SK-N-MC (cell line): ENCODE measurements around the gene PRSS33.
A peak's percentile ranks its signal among the peaks of the same experiment; 100 is the strongest.

Source experiments
- DNase-seq: peaks from one replicate; pipeline ENCODE4 v3.0.0-alpha.2; 2011; ENCODE audit warnings: low read depth, low spot score
- H3K27ac ChIP-seq: fragments of 200-600 bp; sonication (generic); 2 replicates; pipeline ENCODE4 v1.5.1; 2016; ENCODE audit warnings: mixed run types
- H3K36me3 ChIP-seq: fragments of 200-600 bp; sonication (generic); 2 replicates; pipeline ENCODE4 v1.6.1; 2017; ENCODE audit warnings: antibody characterized with exemption, low read length, mixed read lengths; ENCODE audit not compliant: insufficient read depth
- H3K4me3 ChIP-seq: fragments of 200-600 bp; sonication (generic); 2 replicates; pipeline ENCODE4 v1.5.1; 2016
- H3K9ac ChIP-seq: fragments of 200-600 bp; sonication (generic); 2 replicates; pipeline ENCODE4 v1.8.0; 2017; ENCODE audit warnings: mixed run types, mixed read lengths; ENCODE audit not compliant: insufficient read length
- H3K9me3 ChIP-seq: fragments of 200-600 bp; sonication (generic); 2 replicates; pipeline ENCODE4 v1.6.1; 2017; ENCODE audit warnings: low read depth, mild to moderate bottlenecking, antibody characterized with exemption, low read length, moderate library complexity, mixed read lengths
- EZH2 ChIP-seq: fragments of 200-600 bp; sonication (generic); IDR thresholded peaks from one replicate; pipeline ENCODE4 v1.6.1; 2017; ENCODE audit warnings: antibody characterized with exemption
- FOXP2 ChIP-seq: optimal IDR thresholded peaks from 2 replicates; pipeline ENCODE3; 2011; ENCODE audit warnings: mild to moderate bottlenecking, moderate library complexity; ENCODE audit not compliant: insufficient read depth; ENCODE audit errors: extremely low read length, control extremely low read depth
- POLR2AphosphoS5 ChIP-seq: IDR thresholded peaks from 2 replicates; pipeline ENCODE4 v1.6.1; 2012; ENCODE audit warnings: mild to moderate bottlenecking, low read depth, low read length, borderline replicate concordance

Gene PRSS33

GRCh38 chr16:2777231-2777902 lies 10.0 kb downstream of the PRSS33 start, which contains the start of gene ELOB:
Gene ELOB (minus strand): TSS chr16:2777280. CDS start chr16:2777239, 41 bp downstream.
- peak within 1 kb of the TSS; percentile 100 for H3K9ac ChIP-seq

GRCh38 chr16:2776500-2777139 lies 10.7 kb downstream of the PRSS33 start:
- Histone ChIP-seq H3K27ac (no peak overlapping the region), H3K9ac (peak overlapping the region; percentile 79), H3K4me3 (peak overlapping the region; percentile 89), H3K9me3 (no peaks in the 10 kb centered on the region), H3K36me3 (peaks cover 18% of the 10 kb centered on the region)
- DNase-seq = no peak
- TF ChIP-seq POLR2AphosphoS5 (no peak), EZH2 (no peak), FOXP2 (no peak)

More at GRCh38 chr16:2777231-2777902, 10.0 kb downstream of the PRSS33 start, which contains the start of gene ELOB:
- no peak for DNase-seq
- TF ChIP-seq POLR2AphosphoS5 (peak; percentile 90), FOXP2 (no peak), EZH2 (no peak)
- H3K9me3 ChIP-seq = no peaks in the 10 kb centered on the region
- H3K4me3 ChIP-seq = peak within 1 kb of the TSS; percentile 97
- H3K36me3 ChIP-seq = peaks cover 12% of the 10 kb centered on the region; the same call in 1 of the 2 replicates
- H3K27ac ChIP-seq = peak within 1 kb of the TSS; percentile 96

GRCh38 chr16:2775765-2776499 lies 11.4 kb downstream of the PRSS33 start:
- Histone ChIP-seq H3K36me3 (peaks cover 25% of the 10 kb centered on the region), H3K9ac (peak overlapping the region; percentile 79), H3K9me3 (no peaks in the 10 kb centered on the region), H3K27ac (no peak overlapping the region), H3K4me3 (peak overlapping the region; percentile 89)
- DNase-seq = no peak
- TF ChIP-seq EZH2 (no peak), POLR2AphosphoS5 (no peak), FOXP2 (no peak)

- Histone ChIP-seq H3K36me3 (peaks cover 32% of the 10 kb centered on the region), H3K4me3 (no peak overlapping the region; the same call in 1 of the 2 replicates), H3K27ac (peak overlapping the region; percentile 54; the same call in 1 of the 2 replicates), H3K9me3 (no peaks in the 10 kb centered on the region), H3K9ac (peak overlapping the region; percentile 79)
- no peak for TF ChIP-seq POLR2AphosphoS5
- no peak for DNase-seq
Observed at GRCh38 chr16:2775131-2775716, 12.1 kb downstream of the PRSS33 start.

GRCh38 chr16:2774161-2774891 lies 13.0 kb downstream of the PRSS33 start:
- Histone ChIP-seq H3K9me3 (no peaks in the 10 kb centered on the region), H3K27ac (peak overlapping the region; percentile 67), H3K36me3 (peaks cover 41% of the 10 kb centered on the region), H3K4me3 (no peak overlapping the region), H3K9ac (no peak overlapping the region)
- TF ChIP-seq FOXP2 = no peak
- no peak for TF ChIP-seq POLR2AphosphoS5
- no peak for TF ChIP-seq EZH2
- no peak for DNase-seq

- TF ChIP-seq POLR2AphosphoS5 (no peak), FOXP2 (no peak), EZH2 (no peak)
Observed at GRCh38 chr16:2773188-2773968, 14.0 kb downstream of the PRSS33 start.

More at GRCh38 chr16:2773188-2773968, 14.0 kb downstream of the PRSS33 start:
- Histone ChIP-seq H3K36me3 (peaks cover 50% of the 10 kb centered on the region), H3K27ac (peak overlapping the region; percentile 49; the same call in 1 of the 2 replicates), H3K4me3 (no peak overlapping the region), H3K9ac (no peak overlapping the region), H3K9me3 (no peaks in the 10 kb centered on the region)
- DNase-seq = no peak
